Motor neuron (in vitro differentiated cells): ENCODE measurements around the gene EVC. TPM values are rescaled to one million over a fixed set of nuclear protein-coding genes. Genes with fewer than 3 reads are reported as not detected.

Experiments
- ATAC-seq, 8 experiments: fragments of 200-7000 bp; cut with Tn5 transposase; replicated peaks in 6 of 8; 2 replicates each; pipeline ENCODE4 v1.8.0; 2021; ENCODE audit warnings: mild to moderate bottlenecking in 8 of 8, moderate library complexity in 8 of 8
- H3K27ac ChIP-seq, 2 donors: fragments of 250-450 bp; sonication (Bioruptor Pico); 2 replicates each; pipeline ENCODE4 v1.9.0; 2021; ENCODE audit warnings: antibody characterized with exemption in 2 of 2, mild to moderate bottlenecking in 2 of 2, moderate library complexity in 1 of 2
- H3K4me1 ChIP-seq, 2 donors: fragments of 250-450 bp; sonication (Bioruptor Pico); replicated peaks in 1 of 2; 2 replicates each; pipeline ENCODE4 v1.6.1; 2021; ENCODE audit warnings: antibody characterized with exemption in 2 of 2, mild to moderate bottlenecking in 2 of 2, moderate library complexity in 1 of 2
- H3K4me3 ChIP-seq, 5 donors: fragments of 250-450 bp; sonication (Bioruptor Pico); 2 replicates each; pipeline ENCODE4 v1.9.0; 2021; ENCODE audit warnings: antibody characterized with exemption in 5 of 5, mild to moderate bottlenecking in 5 of 5, moderate library complexity in 4 of 5
- WGBS, 10 experiments: fragments of 450-650 bp; shearing (Covaris generic); methylation state at CpG; one replicate each; pipeline ENCODE4 v1.0.0; 2022; 5-methylcytosine and 5-hydroxymethylcytosine counted together
- in situ Hi-C, 9 experiments: fragments of 400-800 bp; cut with MboI; loops; one replicate each; pipeline ENCODE4 v1.15.0; 2021; ENCODE audit warnings: low sequenced_read_pairs in 9 of 9, low pct_unique_long_range_greater_than_20kb in 2 of 9; ENCODE audit not compliant: unreplicated experiment in 9 of 9
- total RNA-seq, 8 experiments: library from RNA; unstranded; fragments of 300-600 nt; gene quantifications; 2 replicates each; pipeline versions ENCODE4 v1.2.3 to v1.2.4, GENCODE V29; 2022

Gene EVC
- total RNA-seq, 8 experiments from 2014 or later = 2.1 to 26.4 (median 7.7) TPM

DNA sequence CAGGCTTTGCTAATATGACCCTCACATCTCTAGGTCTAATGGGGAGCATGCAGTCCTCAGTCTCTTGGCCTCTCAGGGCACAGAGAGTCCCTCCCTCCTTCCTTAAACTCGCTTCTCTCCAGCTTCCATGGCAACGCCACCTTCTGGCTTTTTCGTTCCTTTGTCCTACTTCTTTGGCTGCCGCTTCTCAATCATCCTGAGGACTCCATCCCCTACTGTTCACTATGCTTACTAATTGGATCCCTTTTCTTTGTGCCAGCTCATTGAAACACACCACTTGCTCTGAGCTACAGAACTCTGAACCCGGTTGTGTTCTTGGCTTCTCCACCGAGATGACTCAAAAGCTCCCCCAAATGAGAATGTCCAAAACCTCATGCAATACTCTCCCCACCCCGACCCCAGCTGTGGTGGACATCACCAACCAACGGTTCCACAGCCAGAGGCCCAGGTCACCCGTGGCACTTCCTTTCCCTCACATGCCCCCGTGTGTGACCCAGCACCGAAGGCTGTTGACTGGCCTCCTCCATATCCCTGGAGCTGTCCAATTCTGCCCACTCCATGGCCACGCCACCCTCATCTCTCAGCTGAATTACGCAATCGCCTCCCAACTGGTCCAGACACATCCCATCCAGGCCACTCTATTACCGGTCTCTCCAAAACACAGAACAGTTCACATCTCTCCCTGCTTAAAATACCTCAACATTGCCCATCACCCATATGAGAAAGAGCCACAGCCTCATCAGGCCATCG is 147.2 kb downstream of the EVC start:
- Histone ChIP-seq H3K4me1 (peaks cover 2 to 3% of the 10 kb centered on the region in 2 donors), H3K27ac (no peak overlapping the region), H3K4me3 (no peak overlapping the region)
- in situ Hi-C loops = no loop called here
- ATAC-seq = no peak
- 25 to 100% (median 65%) methylated on average over 1 to 7 of the region's 16 CpGs; no CpG with 5 or more reads in 1 of the 10 experiments for WGBS, 10 experiments

DNA sequence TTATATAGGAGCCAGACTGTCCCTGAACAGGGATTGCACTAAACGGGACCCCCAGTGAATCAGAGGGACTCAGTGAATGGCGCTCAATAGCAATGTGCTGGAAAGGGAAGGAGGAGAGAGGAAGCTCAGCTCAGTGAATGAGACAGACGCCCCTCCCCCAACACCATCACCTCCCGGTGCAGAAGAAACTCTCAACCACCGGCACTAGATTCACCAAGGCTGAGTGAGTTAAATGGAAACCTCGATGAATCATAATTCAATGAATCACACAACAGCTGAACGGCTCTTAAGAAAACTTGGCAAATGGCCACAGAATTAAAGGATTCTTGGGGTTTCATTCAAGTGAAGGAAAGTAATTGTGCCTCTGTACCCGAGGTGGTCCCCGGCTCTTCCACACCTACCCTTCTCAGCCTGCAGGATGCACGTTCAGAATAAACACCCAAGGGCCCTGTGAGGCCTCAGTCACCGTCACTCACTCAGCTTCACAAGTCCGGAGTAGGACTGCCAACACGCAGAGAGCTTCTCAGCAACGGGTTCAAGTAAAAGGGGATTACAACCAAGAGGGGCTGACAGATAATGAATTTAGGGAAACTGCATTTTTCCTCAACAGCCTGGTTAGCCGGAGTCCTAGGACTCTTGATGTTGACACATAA is 152.6 kb downstream of the EVC start:
- Histone ChIP-seq H3K4me3 (no peak overlapping the region), H3K4me1 (no peaks in the 10 kb centered on the region), H3K27ac (no peak overlapping the region)
- peak in 5 of 8 experiments; percentile 63 to 86 (median 74) for ATAC-seq
- in situ Hi-C loops = no loop called here
- 12 to 80% (median 62%) methylated on average over 1 to 12 of the region's 15 CpGs; no CpG with 5 or more reads in 2 of the 10 experiments for WGBS, 10 experiments

Other genes starting within 250 kb of the EVC start
- 1 to 10 TPM in 5 of 8 experiments, under 1 TPM in 3; 0.16 to 5.1 (median 1.0) TPM for gene EVC2, start 2.6 kb upstream of the EVC start, total RNA-seq
- 100 to 1,000 TPM in 5 of 8 experiments, 1 to 10 TPM in 3; 3.9 to 468 (median 276) TPM for gene CRMP1, start 181.9 kb downstream of the EVC start, total RNA-seq